GM21526 (cell line): Measurements from ENCODE around the gene KHDC1L.
"Not testable (repeated sequence)": the region's sequence is repeated elsewhere in the genome, so short reads cannot be mapped to it uniquely, and the experiment has no call there.

Source experiments
- ATAC-seq: cut with Tn5 transposase; IDR thresholded peaks from one replicate; pipeline ENCODE4 v1.9.1; 2021; ENCODE audit warnings: moderate library complexity; ENCODE audit not compliant: unreplicated experiment, low FRiP score

Gene KHDC1L

GRCh38 chr6:73225396-73225795, at the start of gene KHDC1L:
KHDC1L (minus strand) TSS chr6:73225496; CDS start chr6:73225408, 88 bp downstream.
- no peak for ATAC-seq

DNA sequence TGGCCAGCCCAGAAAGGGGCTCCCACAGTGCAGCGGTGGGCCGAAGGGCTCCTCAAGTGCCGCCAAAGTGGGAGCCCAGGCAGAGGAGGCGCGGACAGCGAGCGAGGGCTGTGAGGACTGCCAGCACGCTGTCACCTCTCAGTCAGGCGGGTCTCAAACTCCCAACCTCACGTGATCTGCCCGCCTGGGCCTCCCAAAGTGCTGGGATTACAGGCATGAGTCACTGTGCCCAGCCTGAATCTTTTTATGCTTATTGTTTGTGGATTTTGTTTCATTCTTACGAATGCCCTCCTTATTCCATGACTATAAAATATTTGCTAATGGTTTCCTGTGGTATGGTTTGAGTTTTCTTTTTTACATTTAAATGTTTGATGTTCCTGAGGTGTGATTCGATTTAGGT, 44.0 kb upstream of the KHDC1L start:
- ATAC-seq: not testable (repeated sequence)

DNA sequence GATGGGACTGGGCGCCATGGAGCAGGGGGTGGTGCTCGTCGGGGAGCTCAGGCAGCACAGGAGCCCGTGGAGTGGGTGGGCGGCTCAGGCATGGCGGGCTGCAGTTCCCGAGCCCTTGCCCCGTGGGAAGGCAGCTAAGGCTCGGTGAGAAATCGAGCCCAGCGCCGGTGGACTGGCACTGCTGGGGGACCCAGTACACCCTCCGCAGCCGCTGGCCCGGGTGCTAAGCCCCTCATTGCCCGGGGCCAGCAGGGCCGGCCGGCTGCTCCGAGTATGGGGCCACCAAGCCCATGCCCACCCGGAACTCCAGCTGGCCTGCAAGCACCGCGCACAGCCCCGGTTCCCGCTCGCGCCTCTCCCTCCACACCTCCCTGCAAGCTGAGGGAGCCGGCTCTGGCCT, 43.6 kb upstream of the KHDC1L start:
- ATAC-seq: not testable (repeated sequence)

- no peak for ATAC-seq
Observed at GRCh38 chr6:73264446-73264845, 39.1 kb upstream of the KHDC1L start.

DNA sequence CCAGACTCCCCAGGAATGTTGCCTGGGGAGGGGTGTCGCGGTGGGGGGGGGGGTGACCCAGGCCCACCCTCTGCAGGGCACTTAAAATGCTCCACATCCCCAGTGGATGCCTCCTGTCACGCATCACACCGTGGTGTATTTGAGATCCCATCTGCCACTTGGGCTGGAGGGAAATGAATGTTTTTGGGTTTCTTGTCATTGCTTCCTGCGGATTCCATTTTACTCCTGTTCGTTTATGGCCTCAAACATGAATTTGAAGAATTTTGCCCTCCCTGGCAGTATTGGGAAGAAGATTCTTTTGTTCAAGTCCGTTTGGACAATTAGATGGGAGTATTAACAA, 38.2 kb upstream of the KHDC1L start:
- ATAC-seq: peak; percentile 2

DNA sequence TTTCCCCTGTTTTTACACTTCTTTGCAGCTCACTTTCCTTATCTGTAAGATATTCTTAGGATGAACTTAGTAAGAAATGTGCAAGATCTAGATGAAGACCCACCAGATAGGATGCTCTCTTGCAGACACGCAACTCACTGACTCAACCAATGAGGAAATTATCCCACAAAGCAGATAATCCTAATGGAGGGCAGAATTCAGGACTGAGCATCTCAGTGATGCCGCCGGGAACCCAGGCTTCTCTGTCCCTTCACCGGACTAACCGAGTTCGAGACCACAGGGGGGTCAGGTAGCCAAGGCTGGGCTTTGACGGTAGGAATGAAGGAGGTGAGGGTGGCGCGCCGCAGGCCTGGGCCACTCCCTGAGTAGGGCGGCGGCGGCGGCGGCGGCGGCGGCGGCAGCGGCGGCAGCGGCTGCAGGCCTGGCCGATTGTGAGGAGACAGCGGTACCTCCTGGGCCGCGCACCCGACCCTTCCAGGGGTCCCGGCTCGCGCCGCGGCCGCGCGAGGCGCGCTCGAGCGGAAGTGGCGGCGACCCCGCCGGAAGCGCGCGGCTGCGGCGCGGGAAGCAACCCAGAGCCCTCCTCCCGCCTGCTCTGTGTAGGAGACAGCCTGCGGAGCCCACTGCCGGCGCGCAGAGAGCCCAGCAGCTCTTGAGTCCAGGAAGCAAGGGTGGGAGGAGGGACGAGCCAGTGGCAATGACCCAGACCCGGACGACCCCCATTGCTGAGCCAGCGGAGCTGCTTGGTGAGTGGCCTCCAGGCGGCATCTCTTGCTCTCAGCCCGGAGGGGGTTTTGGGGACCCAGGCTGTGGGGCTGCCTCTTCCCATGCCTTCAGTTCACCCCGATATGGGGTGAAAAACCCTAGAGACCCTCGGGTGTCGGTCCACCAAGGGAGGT, 37.6 kb upstream of the KHDC1L start, which contains the start of gene KHDC1:
Gene KHDC1, minus strand, starts transcription at position 526 of the 899 bp plus-strand sequence. CDS start 20,679 bp downstream, outside the sequence.
- ATAC-seq: peak; percentile 93

DNA sequence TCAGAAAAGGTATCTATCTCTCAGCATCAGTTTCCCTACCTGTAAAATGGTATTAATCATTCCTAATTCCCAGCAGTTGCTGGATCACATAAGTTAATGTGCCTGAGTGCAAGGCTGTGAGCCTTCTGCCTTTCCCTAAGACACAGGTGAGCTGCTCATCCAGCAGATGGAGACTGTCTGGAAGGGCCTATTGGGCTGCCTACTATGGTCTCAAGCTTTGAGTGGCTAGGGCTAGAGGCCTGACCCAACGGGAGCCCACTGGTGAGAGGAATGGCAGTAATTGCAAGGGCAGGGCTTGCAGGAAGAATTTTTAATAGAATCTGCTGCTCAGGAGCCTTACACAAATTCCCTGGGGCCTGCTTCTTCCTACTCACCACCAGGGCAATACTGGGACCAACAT, 33.4 kb upstream of the KHDC1L start:
- ATAC-seq: no peak

DNA sequence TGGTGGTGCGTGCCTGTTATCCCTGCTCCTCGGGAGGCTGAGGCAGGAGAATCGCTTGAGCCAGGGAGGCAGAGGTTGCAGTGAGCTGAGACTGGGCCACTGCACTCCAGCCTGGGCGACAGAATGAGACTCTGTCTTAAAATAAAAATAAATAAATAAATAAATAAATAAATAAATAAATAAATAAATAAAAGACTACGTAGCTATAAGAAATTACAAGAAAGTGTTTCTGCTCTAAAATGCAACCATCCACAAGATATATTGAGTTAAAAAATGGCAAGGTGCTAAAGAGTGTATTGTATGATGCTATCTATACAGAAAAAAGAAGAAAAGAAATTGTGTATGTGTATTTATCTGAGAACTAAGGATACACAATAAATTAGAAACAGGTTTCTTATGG, 29.0 kb upstream of the KHDC1L start:
- ATAC-seq: not testable (repeated sequence)

DNA sequence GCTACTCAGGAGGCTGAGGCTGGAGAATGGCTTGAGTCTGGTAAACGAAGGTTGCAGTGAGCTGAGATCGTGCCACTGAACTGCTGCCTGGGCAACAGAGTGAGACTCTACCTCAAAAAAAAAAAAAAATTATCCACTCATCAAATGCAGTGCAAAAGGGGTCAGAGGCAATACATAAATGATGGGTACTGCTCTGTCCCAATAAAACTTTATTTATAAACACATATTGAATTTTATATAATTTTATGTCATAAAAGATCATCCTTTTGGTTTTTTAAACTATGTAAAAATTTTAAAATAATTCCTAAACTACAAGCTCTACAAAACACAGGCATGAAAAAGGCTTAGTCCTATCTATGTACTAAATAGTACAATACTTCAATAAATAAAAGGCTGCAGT, 27.4 kb upstream of the KHDC1L start:
- no peak for ATAC-seq

- ATAC-seq: no peak
Observed at GRCh38 chr6:73250016-73250415, 24.7 kb upstream of the KHDC1L start.

- no peak for ATAC-seq
Observed at GRCh38 chr6:73248192-73248903, 23.1 kb upstream of the KHDC1L start.

- no peak for ATAC-seq
Observed at GRCh38 chr6:73242001-73242400, 16.7 kb upstream of the KHDC1L start.

- no peak for ATAC-seq
Observed at GRCh38 chr6:73240730-73241129, 15.4 kb upstream of the KHDC1L start.

DNA sequence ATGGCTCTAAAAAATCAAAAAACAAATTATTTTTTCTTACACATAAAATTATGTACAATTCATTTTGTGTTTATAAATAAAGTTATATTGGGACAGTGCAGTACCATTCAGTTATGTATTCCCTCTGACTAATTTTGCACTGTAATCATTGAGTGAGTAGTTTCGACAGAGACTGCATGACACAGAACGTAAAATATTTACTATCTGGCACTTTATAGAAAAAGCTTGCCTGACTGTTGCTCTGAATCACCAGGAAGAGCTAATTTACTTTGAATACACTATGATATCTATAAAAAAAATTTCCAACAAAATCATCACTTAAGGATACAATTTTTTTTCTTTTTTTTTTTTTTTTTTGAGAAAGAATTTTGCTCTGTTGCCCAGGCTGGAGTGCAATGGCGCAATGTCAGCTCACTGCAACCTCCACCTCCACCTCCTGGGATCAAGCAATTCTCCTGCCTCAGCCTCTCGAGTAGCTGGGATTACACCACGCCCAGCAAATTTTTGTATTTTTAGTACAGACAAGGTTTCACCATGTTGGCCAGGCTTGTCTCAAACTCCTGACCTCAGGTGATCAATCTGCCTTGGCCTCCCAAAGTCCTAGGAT, 11.0 kb upstream of the KHDC1L start:
- no peak for ATAC-seq

- ATAC-seq: no peak
Observed at GRCh38 chr6:73234733-73235132, 9.4 kb upstream of the KHDC1L start.

DNA sequence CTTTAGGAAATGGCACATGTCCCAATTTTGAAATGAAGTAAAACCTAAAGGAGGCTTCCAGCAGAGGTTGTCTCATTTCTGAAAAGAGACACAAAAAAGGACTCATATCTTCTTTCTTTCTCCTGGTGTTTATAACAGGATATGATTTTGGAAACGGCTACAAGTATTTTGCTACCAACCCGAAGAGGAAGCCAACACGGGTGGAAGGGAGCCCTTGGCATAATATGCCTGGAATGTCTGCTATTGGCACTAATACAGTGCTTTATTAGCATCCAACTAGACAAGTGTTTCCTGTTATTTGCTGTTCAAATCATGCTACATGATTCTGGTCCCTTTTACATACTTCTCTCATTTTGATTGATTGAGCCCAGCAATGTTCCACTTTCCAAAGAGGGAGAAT, 8.7 kb upstream of the KHDC1L start:
- ATAC-seq: not testable (repeated sequence)

GRCh38 chr6:73233048-73233447, 7.8 kb upstream of the KHDC1L start:
- ATAC-seq: no peak

GRCh38 chr6:73231986-73232391, 6.7 kb upstream of the KHDC1L start:
- ATAC-seq: no peak

GRCh38 chr6:73227606-73228255, 2.4 kb upstream of the KHDC1L start:
- ATAC-seq: no peak

DNA sequence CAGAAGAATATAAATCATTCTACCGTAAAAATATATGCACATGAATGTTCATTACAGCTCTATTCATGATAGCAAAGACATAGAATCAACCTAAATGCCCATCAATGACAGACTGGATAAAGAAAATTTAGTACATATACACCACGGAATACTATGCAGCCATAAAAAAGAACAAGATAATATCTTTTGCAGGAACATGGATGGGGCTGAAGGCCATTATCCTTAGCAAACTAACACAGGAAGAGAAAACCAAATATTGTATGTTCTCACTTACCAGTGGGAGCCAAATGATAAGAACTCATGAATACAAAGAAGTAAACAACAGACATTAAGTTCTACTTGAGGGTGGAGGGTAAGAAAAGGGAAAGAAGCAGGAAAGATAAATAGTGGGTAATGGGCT, 8.4 kb downstream of the KHDC1L start:
- ATAC-seq: no peak

DNA sequence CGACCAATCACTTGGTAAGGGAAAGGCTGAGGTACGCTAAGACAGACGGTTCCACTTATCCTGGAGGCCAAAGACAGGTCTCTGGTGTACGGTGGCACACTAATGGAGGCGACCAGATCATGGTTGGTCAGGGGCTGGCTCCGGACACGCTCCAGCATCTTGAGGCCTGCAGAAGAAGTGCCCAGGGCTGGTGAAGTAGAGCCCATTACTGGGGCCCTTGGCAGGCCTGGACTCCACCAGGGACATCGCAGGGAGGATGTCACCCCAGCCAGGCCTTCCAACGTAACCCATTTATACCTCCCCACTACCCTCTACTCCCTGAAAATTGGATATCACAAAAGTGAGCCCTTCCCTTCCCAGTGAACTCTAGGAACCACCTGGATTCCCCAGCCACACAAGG, 16.2 kb downstream of the KHDC1L start:
- no peak for ATAC-seq
